D721Med (cell line): Measurements from ENCODE around the gene TENM4.

ENCODE experiments used
- DNase-seq: peaks from one replicate; pipeline ENCODE4 v3.0.0; 2011; ENCODE audit warnings: low spot score; ENCODE audit not compliant: insufficient read length
- FAIRE-seq: peaks from 2 replicates; lab custom pipeline; 2011; peaks lifted over from hg19 to GRCh38; lab: Jason Lieb, UNC
- CTCF ChIP-seq: IDR thresholded peaks from 2 replicates; pipeline ENCODE4 v1.5.1; 2012; ENCODE audit warnings: mild to moderate bottlenecking, control low read depth; ENCODE audit not compliant: insufficient read depth; ENCODE audit errors: missing control alignments

The TENM4 gene

GRCh38 chr11:79413268-79413667 is 27.6 kb downstream of the TENM4 start:
- FAIRE-seq (no peak), DNase-seq (no peak)
- no peak for TF ChIP-seq CTCF

GRCh38 chr11:79412761-79413160 is 28.1 kb downstream of the TENM4 start:
- no peak for FAIRE-seq
- TF ChIP-seq CTCF = no peak
- DNase-seq = no peak

DNA sequence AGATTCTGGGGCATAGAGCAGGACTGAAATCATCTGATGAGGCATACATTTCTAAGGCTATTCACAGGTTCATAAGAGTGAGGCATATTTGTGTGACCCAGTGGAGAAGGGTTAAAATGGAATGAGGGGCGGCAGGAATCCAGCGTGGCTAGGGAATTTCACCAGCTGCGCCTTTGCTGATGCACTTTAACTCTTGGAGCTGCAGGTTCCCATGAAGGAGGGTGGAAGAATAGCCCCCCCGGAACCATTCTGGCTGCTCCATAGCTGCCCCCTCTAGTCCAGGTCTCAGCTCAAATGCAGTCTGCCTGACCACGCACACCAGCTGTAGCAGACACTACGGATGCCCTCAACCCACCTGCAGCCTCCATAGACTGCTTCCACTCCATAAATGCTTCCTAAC is 31.5 kb downstream of the TENM4 start:
- no peak for TF ChIP-seq CTCF
- no peak for FAIRE-seq
- DNase-seq = no peak

- TF ChIP-seq CTCF = no peak
- FAIRE-seq (no peak), DNase-seq (no peak)
Measured at GRCh38 chr11:79406376-79406775, 34.5 kb downstream of the TENM4 start.

GRCh38 chr11:79404806-79405205 is 36.0 kb downstream of the TENM4 start:
- DNase-seq = no peak
- TF ChIP-seq CTCF = no peak
- FAIRE-seq = no peak

GRCh38 chr11:79404325-79404724 is 36.5 kb downstream of the TENM4 start:
- DNase-seq (no peak), FAIRE-seq (no peak)
- no peak for TF ChIP-seq CTCF

GRCh38 chr11:79403839-79404238 is 37.0 kb downstream of the TENM4 start:
- TF ChIP-seq CTCF = no peak
- no peak for FAIRE-seq

More at GRCh38 chr11:79403839-79404238, 37.0 kb downstream of the TENM4 start:
- DNase-seq = no peak
